Measurements from ENCODE around the gene ASXL3. TPM values are rescaled to one million over a fixed set of nuclear protein-coding genes. Genes with fewer than 3 reads are reported as not detected.

Gene ASXL3
- polyA plus RNA-seq, 1 donor from 2014 or later = 15.2 TPM

- no peaks in the 10 kb centered on the region for H3K27me3 ChIP-seq (ENCODE audit: insufficient read depth, low read depth, low read length)
- H3F3A ChIP-seq (ENCODE audit: insufficient read depth, low read length, poor library complexity, severe bottlenecking) = no peaks in the 10 kb centered on the region
- H3K4me3 ChIP-seq (ENCODE audit: low read length) = no peak overlapping the region
- no peak for TF ChIP-seq TAF1 (IDR thresholded peaks at IDR 0.05; ENCODE audit: low read depth)
- TF ChIP-seq EZH2 (IDR thresholded peaks at IDR 0.05; ENCODE audit: borderline replicate concordance, insufficient read depth, low read length, poor library complexity, severe bottlenecking) = no peak
- TF ChIP-seq CTCF (IDR thresholded peaks at IDR 0.05; ENCODE audit: poor library complexity, severe bottlenecking) = no peak
- TF ChIP-seq RAD21 (conservative IDR thresholded peaks at IDR 0.05) = no peak
- no peak for TF ChIP-seq SMC3 (conservative IDR thresholded peaks at IDR 0.05; ENCODE audit: poor library complexity)
- TF ChIP-seq EP300 (conservative IDR thresholded peaks at IDR 0.05; ENCODE audit: poor library complexity, severe bottlenecking) = no peak
- no peak for TF ChIP-seq POLR2AphosphoS5 (IDR thresholded peaks at IDR 0.05)
- no peak for TF ChIP-seq REST (IDR thresholded peaks at IDR 0.05; ENCODE audit: borderline replicate concordance)
- no peak for TF ChIP-seq MXI1 (conservative IDR thresholded peaks at IDR 0.05; ENCODE audit: poor library complexity, severe bottlenecking)
- no peak overlapping the region for H3K9ac ChIP-seq (ENCODE audit: low read length)
- H2AFZ ChIP-seq (ENCODE audit: low read depth, low read length) = no peak overlapping the region
- H3K4me2 ChIP-seq (ENCODE audit: low read length) = no peak overlapping the region
- H3K9me2 ChIP-seq (ENCODE audit: insufficient read depth, low read length) = no peaks in the 10 kb centered on the region
- H3K9me3 ChIP-seq (ENCODE audit: low read length) = no peaks in the 10 kb centered on the region
- peaks cover 4% of the 10 kb centered on the region for H3K36me3 ChIP-seq (ENCODE audit: insufficient read depth, low read length)
- H3K79me2 ChIP-seq (replicated peaks; ENCODE audit: insufficient read depth, low read length) = no peaks in the 10 kb centered on the region
- no peaks in the 10 kb centered on the region for H4K20me1 ChIP-seq (ENCODE audit: insufficient read depth)
- no peak overlapping the region for H3K27ac ChIP-seq (ENCODE audit: low read length)
Measured at GRCh38 chr18:33749834-33750233, 171.8 kb downstream of the ASXL3 start.

GRCh38 chr18:33750366-33750765 is 172.3 kb downstream of the ASXL3 start:
- Histone ChIP-seq H2AFZ (ENCODE audit: low read depth, low read length) (no peak overlapping the region), H3K79me2 (replicated peaks; ENCODE audit: insufficient read depth, low read length) (no peaks in the 10 kb centered on the region), H3F3A (ENCODE audit: insufficient read depth, low read length, poor library complexity, severe bottlenecking) (no peaks in the 10 kb centered on the region), H3K4me2 (ENCODE audit: low read length) (no peak overlapping the region), H3K9me2 (ENCODE audit: insufficient read depth, low read length) (no peaks in the 10 kb centered on the region), H3K4me3 (ENCODE audit: low read length) (no peak overlapping the region), H3K27me3 (ENCODE audit: insufficient read depth, low read depth, low read length) (no peaks in the 10 kb centered on the region), H3K9ac (ENCODE audit: low read length) (no peak overlapping the region), H3K36me3 (ENCODE audit: insufficient read depth, low read length) (peaks cover 3% of the 10 kb centered on the region), H3K9me3 (ENCODE audit: low read length) (no peaks in the 10 kb centered on the region), H3K27ac (ENCODE audit: low read length) (no peak overlapping the region), H4K20me1 (ENCODE audit: insufficient read depth) (no peaks in the 10 kb centered on the region)
- TF ChIP-seq REST (IDR thresholded peaks at IDR 0.05; ENCODE audit: borderline replicate concordance) (no peak), CTCF (IDR thresholded peaks at IDR 0.05; ENCODE audit: poor library complexity, severe bottlenecking) (no peak), SMC3 (conservative IDR thresholded peaks at IDR 0.05; ENCODE audit: poor library complexity) (no peak), POLR2AphosphoS5 (IDR thresholded peaks at IDR 0.05) (no peak), TAF1 (IDR thresholded peaks at IDR 0.05; ENCODE audit: low read depth) (no peak), EP300 (conservative IDR thresholded peaks at IDR 0.05; ENCODE audit: poor library complexity, severe bottlenecking) (no peak), EZH2 (IDR thresholded peaks at IDR 0.05; ENCODE audit: borderline replicate concordance, insufficient read depth, low read length, poor library complexity, severe bottlenecking) (no peak), MXI1 (conservative IDR thresholded peaks at IDR 0.05; ENCODE audit: poor library complexity, severe bottlenecking) (no peak), RAD21 (conservative IDR thresholded peaks at IDR 0.05) (no peak)

Measured in neural cell (in vitro differentiated cells).